DMS153 treated with DMSO at 0.1 percent for 48 hours (cell line): Measurements from ENCODE around the gene GYS2.

ENCODE experiments used
- DNase-seq: peaks from one replicate; lab custom pipeline; 2025; ENCODE audit not compliant: unreplicated experiment; lab: John Stamatoyannopoulos, UW

The GYS2 gene

DNA sequence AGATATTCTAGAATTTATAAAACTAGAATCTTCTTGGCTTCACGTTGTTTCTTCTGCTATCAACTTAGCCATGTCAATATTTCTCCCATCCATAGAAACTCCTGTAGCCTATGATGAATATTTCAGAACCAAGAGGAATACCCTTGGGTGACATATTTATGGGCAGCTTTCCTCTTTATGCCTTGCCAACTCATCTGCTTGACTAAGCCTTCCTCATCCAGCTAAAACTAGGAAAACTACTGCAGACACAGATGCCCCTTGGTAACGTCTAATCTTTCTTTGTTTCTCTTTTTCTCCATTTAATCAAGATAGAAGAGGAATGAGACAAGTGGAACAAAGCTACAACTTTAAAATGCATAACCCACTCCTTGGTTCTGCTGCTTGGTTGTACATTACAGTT is 96.8 kb downstream of the GYS2 start:
- DNase-seq = no peak

DNA sequence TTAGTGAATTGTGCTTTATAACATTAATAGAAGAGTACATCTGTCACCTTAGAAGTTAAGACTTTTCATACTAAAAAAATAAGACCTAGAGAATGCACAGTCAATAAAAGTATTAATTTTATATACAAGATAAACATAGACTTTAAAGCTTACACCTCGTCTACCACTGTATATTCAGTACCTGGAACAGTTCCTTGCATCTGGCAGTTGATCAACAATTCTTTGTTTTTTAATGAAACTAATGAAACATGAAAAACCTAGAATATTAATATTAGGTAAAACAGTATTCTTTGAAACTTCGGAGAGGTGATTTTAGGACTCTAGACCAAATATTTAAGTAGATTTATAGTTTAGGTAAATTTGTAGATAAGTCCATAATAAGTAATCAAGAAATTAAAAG is 98.8 kb downstream of the GYS2 start:
- no peak for DNase-seq

DNA sequence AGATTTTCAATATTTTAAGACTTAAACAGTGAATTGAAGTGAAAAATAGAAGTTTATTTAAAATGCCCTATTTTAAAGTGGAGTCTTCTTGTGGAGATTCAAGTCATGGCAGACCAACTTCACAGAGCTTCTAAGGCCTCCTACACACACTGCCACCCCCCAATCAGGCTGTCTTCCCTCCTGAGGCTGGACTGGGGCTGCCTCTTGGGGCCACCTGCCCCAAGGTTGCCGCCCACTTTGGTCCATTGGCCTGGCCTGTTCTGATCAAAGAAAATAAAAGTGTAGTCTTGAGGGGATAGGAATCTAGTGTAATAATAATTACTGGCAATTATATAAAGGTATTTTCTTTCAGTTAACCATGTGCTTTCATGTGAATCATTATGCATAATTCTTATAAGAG is 101.8 kb downstream of the GYS2 start:
- no peak for DNase-seq

DNA sequence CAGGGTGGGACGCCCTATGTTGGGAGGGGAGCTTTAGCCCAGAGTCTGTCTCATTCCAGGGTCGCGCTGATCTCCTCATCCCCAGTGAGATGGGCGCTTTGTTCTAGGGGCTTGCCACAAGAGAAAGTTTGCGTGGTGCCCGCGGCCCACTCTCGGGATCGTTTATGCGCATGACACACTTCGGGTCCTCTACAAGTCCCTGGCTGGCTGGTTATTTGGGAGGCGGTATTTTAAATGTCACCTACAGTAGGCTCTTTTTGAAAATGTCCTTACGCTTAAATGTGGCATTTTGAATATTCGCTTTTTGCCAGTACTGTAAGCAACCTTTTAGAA is 102.5 kb downstream of the GYS2 start:
- no peak for DNase-seq

DNA sequence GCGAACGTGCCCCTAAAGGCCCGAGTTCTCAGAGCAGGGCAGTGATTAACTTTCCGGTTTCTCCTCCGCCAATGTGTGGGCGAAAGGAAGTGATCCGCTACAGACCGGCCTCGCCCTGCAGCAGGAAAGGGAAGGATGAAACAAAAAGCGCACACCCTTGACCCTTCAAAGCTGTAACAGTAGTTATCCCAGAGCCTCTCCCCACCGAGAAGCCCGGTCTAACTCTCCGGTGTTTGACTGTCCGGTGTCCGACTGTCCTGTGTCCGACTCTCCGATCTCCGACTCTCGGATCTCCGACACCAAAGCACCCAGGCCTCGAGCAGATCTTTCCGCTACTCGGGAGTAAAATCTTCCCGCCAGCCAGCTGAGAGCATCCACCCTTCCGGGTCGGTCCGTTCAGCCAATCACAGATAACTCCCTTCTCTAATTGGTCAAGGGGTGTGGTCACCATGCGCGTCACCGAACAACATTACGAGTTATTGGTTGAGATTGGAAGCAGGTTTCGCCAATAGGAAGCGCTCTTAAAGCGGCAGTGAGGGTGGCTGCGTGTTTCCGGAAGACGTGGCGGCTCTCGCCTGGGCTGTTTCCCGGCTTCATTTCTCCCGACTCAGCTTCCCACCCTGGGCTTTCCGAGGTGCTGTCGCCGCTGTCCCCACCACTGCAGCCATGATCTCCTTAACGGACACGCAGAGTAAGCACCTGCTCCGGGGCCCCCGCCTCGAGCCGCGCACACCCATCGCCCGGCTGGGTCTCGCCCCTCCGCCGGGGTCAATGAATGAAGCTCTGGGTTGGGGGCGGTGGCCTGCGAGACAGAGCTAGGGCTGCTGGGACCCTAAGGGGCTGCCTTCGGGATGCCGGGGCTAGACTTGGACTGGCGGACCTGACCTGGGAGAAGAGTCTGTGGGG is 103.1 kb downstream of the GYS2 start, which contains the start of the genes GOLT1B and RECQL:
Gene GOLT1B (plus strand): TSS at position 532 of the 906 bp plus-strand sequence. CDS start 135 bp downstream, at position 667.
Gene RECQL (minus strand): TSS at position 378 of the 906 bp plus-strand sequence. CDS start 2,065 bp downstream, outside the sequence.
- peak; percentile 96 for DNase-seq

DNA sequence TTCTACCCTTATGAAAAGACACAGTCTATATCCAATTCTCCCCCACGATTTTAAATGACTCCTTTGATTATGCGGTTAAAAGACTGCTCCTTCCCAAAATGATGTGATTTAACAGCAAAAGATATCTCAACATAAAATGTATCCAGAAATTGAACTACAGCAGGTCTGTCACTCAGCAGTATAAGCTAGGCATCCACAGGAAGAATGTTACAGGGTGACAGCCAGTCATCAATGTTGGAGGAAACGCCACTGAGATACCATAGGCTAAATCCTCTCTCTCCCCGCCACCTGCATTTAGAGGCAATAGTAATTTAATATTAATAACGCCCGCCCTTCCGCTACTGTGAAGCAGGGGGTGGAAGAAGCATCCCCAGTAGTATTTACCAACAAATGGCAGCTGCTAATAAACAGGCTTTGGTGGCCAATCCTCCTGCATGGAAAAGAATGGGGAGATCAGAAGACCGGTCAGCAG is 103.8 kb downstream of the GYS2 start:
- no peak for DNase-seq

DNA sequence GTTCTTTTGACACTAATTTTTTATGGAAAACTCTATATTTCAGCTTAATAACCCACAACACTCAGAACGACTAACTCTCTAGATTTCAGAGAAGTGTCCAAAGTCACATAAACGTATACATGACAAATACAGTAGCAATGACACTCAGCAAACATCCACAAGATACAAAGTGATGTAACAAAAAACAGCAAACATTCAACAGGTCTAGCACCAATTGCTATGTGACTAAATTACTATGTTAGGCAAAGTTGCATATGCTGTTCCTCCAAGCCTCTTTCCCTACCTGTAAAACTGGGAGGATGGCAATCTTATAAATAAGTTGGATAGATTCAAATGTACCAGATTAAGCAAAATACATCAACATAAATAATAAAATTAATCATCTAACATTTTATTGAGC is 104.9 kb downstream of the GYS2 start:
- no peak for DNase-seq
